ENCODE results near the gene TSPAN1. TPM values are rescaled to one million over a fixed set of nuclear protein-coding genes. Genes with fewer than 3 reads are reported as not detected.
"Not testable (repeated sequence)": the region's sequence is repeated elsewhere in the genome, so short reads cannot be mapped to it uniquely, and the experiment has no call there.

TSPAN1 gene
- total RNA-seq, 3 donors from 2014 or later: 723 to 1,819 (median 1,586) TPM

GRCh38 chr1:46215504-46215903, 40.6 kb downstream of the TSPAN1 start:
- Histone ChIP-seq H3K36me3 (ENCODE audit: low read depth) (no peaks in the 10 kb centered on the region), H3K4me3 (no peak overlapping the region), H3K9me3 (no peaks in the 10 kb centered on the region), H3K4me1 (ENCODE audit: low read depth) (no peaks in the 10 kb centered on the region)
- ATAC-seq (no peak), DNase-seq (no peak)
- TF ChIP-seq, protein P1, sequence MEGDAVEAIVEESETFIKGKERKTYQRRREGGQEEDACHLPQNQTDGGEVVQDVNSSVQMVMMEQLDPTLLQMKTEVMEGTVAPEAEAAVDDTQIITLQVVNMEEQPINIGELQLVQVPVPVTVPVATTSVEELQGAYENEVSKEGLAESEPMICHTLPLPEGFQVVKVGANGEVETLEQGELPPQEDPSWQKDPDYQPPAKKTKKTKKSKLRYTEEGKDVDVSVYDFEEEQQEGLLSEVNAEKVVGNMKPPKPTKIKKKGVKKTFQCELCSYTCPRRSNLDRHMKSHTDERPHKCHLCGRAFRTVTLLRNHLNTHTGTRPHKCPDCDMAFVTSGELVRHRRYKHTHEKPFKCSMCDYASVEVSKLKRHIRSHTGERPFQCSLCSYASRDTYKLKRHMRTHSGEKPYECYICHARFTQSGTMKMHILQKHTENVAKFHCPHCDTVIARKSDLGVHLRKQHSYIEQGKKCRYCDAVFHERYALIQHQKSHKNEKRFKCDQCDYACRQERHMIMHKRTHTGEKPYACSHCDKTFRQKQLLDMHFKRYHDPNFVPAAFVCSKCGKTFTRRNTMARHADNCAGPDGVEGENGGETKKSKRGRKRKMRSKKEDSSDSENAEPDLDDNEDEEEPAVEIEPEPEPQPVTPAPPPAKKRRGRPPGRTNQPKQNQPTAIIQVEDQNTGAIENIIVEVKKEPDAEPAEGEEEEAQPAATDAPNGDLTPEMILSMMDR (IDR thresholded peaks at IDR 0.05): no peak
- intact Hi-C loops (cut with DNase I, micrococcal nuclease): no loop called here

DNA sequence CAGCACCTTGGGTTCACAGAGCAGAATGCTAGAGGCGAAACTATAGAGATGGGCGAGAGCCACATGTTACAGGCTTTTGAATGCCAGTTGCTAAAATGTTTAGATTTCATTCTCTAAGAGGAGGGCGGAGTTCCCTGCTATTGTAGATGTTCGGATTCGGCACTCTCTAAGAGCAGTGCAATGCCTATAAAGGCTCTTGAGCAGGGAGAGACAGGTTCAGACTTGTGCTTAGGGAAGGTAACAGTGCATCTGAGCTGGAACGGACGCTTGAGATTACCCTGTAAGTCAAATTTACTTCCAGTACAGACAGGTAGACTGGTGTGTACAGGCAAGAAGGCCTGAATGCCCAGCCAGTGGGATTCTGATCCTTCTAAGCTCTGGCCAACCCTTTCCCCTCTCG, 43.6 kb downstream of the TSPAN1 start:
- intact Hi-C loops (cut with DNase I, micrococcal nuclease): no loop called here
- TF ChIP-seq, protein P1 (IDR thresholded peaks at IDR 0.05): no peak
- ATAC-seq (no peak), DNase-seq (no peak)
- H3K4me1 ChIP-seq (ENCODE audit: low read depth): no peaks in the 10 kb centered on the region
- H3K4me3 ChIP-seq: no peak overlapping the region
- H3K9me3 ChIP-seq: no peaks in the 10 kb centered on the region
- H3K36me3 ChIP-seq (ENCODE audit: low read depth): no peaks in the 10 kb centered on the region

GRCh38 chr1:46219551-46220520, 44.9 kb downstream of the TSPAN1 start:
- Histone ChIP-seq H3K9me3 (no peaks in the 10 kb centered on the region), H3K36me3 (ENCODE audit: low read depth) (no peaks in the 10 kb centered on the region), H3K4me1 (ENCODE audit: low read depth) (no peaks in the 10 kb centered on the region), H3K4me3 (no peak overlapping the region)
- DNase-seq (no peak), ATAC-seq (no peak)
- intact Hi-C loops (cut with DNase I, micrococcal nuclease): no loop called here
- TF ChIP-seq, protein P1 (IDR thresholded peaks at IDR 0.05): no peak

DNA sequence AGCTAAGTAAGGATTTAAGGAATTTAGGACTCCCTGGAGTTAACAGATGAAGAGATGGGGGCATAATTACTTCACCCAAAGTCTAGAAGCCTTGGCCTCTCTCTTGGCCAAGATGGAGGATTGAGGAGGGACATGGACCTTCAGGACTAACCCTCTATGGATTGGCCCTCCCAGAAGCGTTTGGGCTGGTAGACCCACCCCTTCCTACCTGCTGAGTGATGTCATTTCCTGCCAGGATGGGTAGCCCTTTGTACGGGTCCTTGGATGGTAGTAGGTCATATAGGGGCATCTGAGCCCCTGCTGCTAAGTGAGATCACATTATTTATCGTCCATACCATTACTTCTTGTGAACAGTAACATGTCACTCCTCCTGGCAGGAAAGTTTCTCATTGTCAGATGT, 45.9 kb downstream of the TSPAN1 start:
- no peak for DNase-seq
- TF ChIP-seq, protein P1 (IDR thresholded peaks at IDR 0.05): no peak
- H3K4me3 ChIP-seq: no peak overlapping the region
- no peaks in the 10 kb centered on the region for H3K9me3 ChIP-seq
- no peaks in the 10 kb centered on the region for H3K36me3 ChIP-seq (ENCODE audit: low read depth)
- ATAC-seq: no peak
- intact Hi-C loops (cut with DNase I, micrococcal nuclease): no loop called here
- H3K4me1 ChIP-seq (ENCODE audit: low read depth): no peaks in the 10 kb centered on the region

DNA sequence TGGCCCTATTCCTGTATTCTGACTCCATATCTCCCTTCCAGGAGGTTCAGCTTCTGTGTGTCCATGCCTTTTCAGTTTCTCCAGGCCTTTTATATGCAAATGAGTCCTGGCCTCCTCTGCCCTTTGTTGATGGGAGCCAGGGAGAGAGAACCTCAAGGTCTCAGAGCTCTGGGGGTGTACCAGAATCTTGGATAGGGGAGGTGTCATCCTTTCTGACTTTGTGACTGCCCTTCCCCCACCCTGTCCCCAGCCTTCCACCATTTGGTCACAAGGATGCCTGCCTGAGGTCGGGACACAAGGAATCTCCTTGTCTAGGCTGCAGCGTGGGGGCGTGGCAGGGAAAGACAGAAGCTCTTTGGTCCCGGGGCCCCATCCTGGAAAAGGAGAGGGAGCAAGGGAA, 46.9 kb downstream of the TSPAN1 start:
- TF ChIP-seq, protein P1 (IDR thresholded peaks at IDR 0.05): no peak
- no peak overlapping the region for H3K4me3 ChIP-seq
- H3K36me3 ChIP-seq (ENCODE audit: low read depth): no peaks in the 10 kb centered on the region
- DNase-seq: no peak
- no peaks in the 10 kb centered on the region for H3K9me3 ChIP-seq
- ATAC-seq: no peak
- H3K4me1 ChIP-seq (ENCODE audit: low read depth): no peaks in the 10 kb centered on the region
- intact Hi-C loops (cut with DNase I, micrococcal nuclease): no loop called here

DNA sequence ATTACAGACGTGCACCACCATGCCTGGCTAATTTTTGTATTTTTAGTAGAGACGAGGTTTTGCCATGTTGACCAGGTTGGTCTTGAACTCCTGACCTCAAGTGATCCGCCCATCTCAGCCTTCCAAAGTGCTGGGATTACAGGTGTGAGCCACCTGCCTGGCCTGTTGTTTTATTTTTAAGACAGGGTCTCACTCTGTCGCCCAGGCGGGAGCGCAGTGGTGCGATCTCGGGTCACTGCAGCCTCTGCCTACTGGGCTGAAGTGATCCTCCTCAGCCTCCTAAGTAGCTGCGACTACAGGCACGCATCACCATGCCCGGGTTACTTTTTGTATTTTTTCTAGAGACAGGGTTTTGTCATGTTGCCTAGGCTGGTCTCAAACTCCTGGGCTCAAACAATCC, 48.2 kb downstream of the TSPAN1 start:
- H3K9me3 ChIP-seq; intact Hi-C loops (cut with DNase I, micrococcal nuclease); H3K4me3 ChIP-seq; H3K4me1 ChIP-seq (ENCODE audit: low read depth); DNase-seq; ATAC-seq; H3K36me3 ChIP-seq (ENCODE audit: low read depth): not testable (repeated sequence)

Measured in mucosa of descending colon (tissue), 3 donors.